IMR-90 (cell line): ENCODE measurements around the gene PRAF2. TPM values are rescaled to one million over a fixed set of nuclear protein-coding genes. Genes with fewer than 3 reads are reported as not detected.

Experiments used
- ATAC-seq: fragments of 200-7000 bp; cut with Tn5 transposase; 2 replicates; pipeline ENCODE4 v1.9.1; 2020; ENCODE audit warnings: low read depth, mild to moderate bottlenecking, moderate library complexity
- BruUV-seq: library from RNA; stranded (reverse); fragments of 400-500 nt; replicated peaks from 2 replicates; lab custom pipeline; 2021; lab: Mats Ljungman, UMichigan
- CTCF ChIA-PET: fragments of 300-600 bp; formaldehyde crosslinking; extraction: SDS; loops from one replicate; lab custom pipeline; 2021; ENCODE audit warnings: antibody characterized with exemption; lab: Yijun Ruan, JAX
- POLR2A ChIA-PET: fragments of 300-600 bp; sonication (Branson Sonifier 250); formaldehyde crosslinking; loops from one replicate; lab custom pipeline; 2022; ENCODE audit warnings: antibody characterized with exemption; ENCODE audit not compliant: unreplicated experiment; lab: Charles Lee
- DNase-seq: peaks from one replicate; pipeline ENCODE4 v3.0.0; 2013
- H2AFZ ChIP-seq: replicated peaks from 2 replicates; pipeline ENCODE3; 2013; ENCODE audit warnings: low read length, mild to moderate bottlenecking; ENCODE audit not compliant: poor library complexity
- H2AK5ac ChIP-seq: 2 replicates; pipeline ENCODE4 v1.6.1; 2013; ENCODE audit warnings: low read depth, low read length, inconsistent platforms
- H2AK9ac ChIP-seq: replicated peaks from 2 replicates; pipeline ENCODE3; 2013; ENCODE audit warnings: mild to moderate bottlenecking, low read depth, low read length, moderate library complexity; ENCODE audit not compliant: poor library complexity
- H2BK120ac ChIP-seq: 2 replicates; pipeline ENCODE4 v1.6.1; 2013; ENCODE audit warnings: low read depth, low read length, inconsistent platforms
- H2BK15ac ChIP-seq: 3 replicates; pipeline ENCODE4 v1.6.1; 2013; ENCODE audit warnings: low read depth, low read length, inconsistent platforms
- H2BK20ac ChIP-seq: 2 replicates; pipeline ENCODE4 v1.6.1; 2013; ENCODE audit warnings: low read depth, mild to moderate bottlenecking, inconsistent platforms, low read length, moderate library complexity
- H2BK5ac ChIP-seq: 2 replicates; pipeline ENCODE4 v1.6.1; 2013; ENCODE audit warnings: mild to moderate bottlenecking, low read depth, low read length, inconsistent platforms; ENCODE audit not compliant: poor library complexity, severe bottlenecking
- H3K14ac ChIP-seq: replicated peaks from 2 replicates; pipeline ENCODE4 v1.6.1; 2013; ENCODE audit warnings: low read depth, low read length, inconsistent platforms
- H3K18ac ChIP-seq: 2 replicates; pipeline ENCODE4 v1.6.1; 2013; ENCODE audit warnings: low read depth, low read length, control low read depth
- H3K23ac ChIP-seq: 2 replicates; pipeline ENCODE4 v1.6.1; 2013; ENCODE audit warnings: low read depth, low read length, inconsistent platforms
- H3K27ac ChIP-seq: 2 replicates; pipeline ENCODE4 v1.5.1; 2013; ENCODE audit warnings: mild to moderate bottlenecking, control low read depth, low read length; ENCODE audit not compliant: insufficient read depth
- H3K27me3 ChIP-seq: 2 replicates; pipeline ENCODE4 v1.6.1; 2013; ENCODE audit warnings: low read length; ENCODE audit not compliant: control insufficient read depth, insufficient read depth
- H3K36me3 ChIP-seq: 2 replicates; pipeline ENCODE4 v1.6.1; 2013; ENCODE audit warnings: low read length, mixed read lengths; ENCODE audit not compliant: control insufficient read depth, insufficient read depth
- H3K4ac ChIP-seq: 2 replicates; pipeline ENCODE4 v1.6.1; 2013; ENCODE audit warnings: low read depth, low read length, inconsistent platforms
- H3K4me1 ChIP-seq: 2 replicates; pipeline ENCODE4 v1.6.1; 2013; ENCODE audit warnings: low read length, mixed read lengths; ENCODE audit not compliant: control insufficient read depth, insufficient read depth
- H3K4me2 ChIP-seq: 2 replicates; pipeline ENCODE4 v1.6.1; 2013; ENCODE audit warnings: low read depth, mild to moderate bottlenecking, control low read depth, low read length, moderate library complexity
- H3K4me3 ChIP-seq: 2 replicates; pipeline ENCODE4 v1.5.1; 2013; ENCODE audit warnings: low read depth, mild to moderate bottlenecking, control low read depth, low read length, moderate library complexity; ENCODE audit not compliant: insufficient read depth
- H3K56ac ChIP-seq: 2 replicates; pipeline ENCODE4 v1.6.1; 2013; ENCODE audit warnings: low read length, inconsistent platforms; ENCODE audit not compliant: insufficient read depth; ENCODE audit errors: extremely low read depth
- H3K79me1 ChIP-seq, 2 experiments: 2 replicates each; pipeline ENCODE4 v1.6.1; 2013; ENCODE audit warnings: low read length in 2 of 2, inconsistent platforms in 1 of 2, low read depth in 1 of 2
- H3K9ac ChIP-seq: 2 replicates; pipeline ENCODE4 v1.6.1; 2013; ENCODE audit warnings: low read depth, low read length, control low read depth
- H3K9me1 ChIP-seq: 2 replicates; pipeline ENCODE4 v1.6.1; 2013; ENCODE audit warnings: low read length, inconsistent platforms; ENCODE audit not compliant: insufficient read depth
- H3K9me3 ChIP-seq: 2 replicates; pipeline ENCODE4 v1.6.1; 2013; ENCODE audit warnings: low read length; ENCODE audit not compliant: control insufficient read depth, insufficient read depth
- H4K20me1 ChIP-seq: 2 replicates; pipeline ENCODE4 v1.6.1; 2013; ENCODE audit warnings: low read length, inconsistent platforms; ENCODE audit not compliant: insufficient read depth
- H4K5ac ChIP-seq: 2 replicates; pipeline ENCODE4 v1.6.1; 2013; ENCODE audit warnings: mild to moderate bottlenecking, low read depth, low read length, control low read depth
- H4K8ac ChIP-seq, 2 experiments: 2 replicates each; pipeline ENCODE4 v1.6.1; 2013; ENCODE audit warnings: low read depth in 2 of 2, low read length in 2 of 2, control low read depth in 1 of 2, inconsistent platforms in 1 of 2
- H4K91ac ChIP-seq: 2 replicates; pipeline ENCODE4 v1.6.1; 2013; ENCODE audit warnings: low read depth, low read length, inconsistent platforms; ENCODE audit not compliant: insufficient read depth
- BHLHE40 ChIP-seq: fragments of 150-350 bp; IDR thresholded peaks from 2 replicates; pipeline ENCODE4 v1.6.1; 2016; ENCODE audit warnings: mild to moderate bottlenecking, low read depth, low read length
- RAD21 ChIP-seq: IDR thresholded peaks from 2 replicates; pipeline ENCODE4 v1.6.1; 2012; ENCODE audit warnings: low read length, improper control_type of control experiment
- WGBS, 2 experiments: methylation state at CpG; one replicate each; pipeline versions ENCODE4 v1.1.5 to v1.1.7; 2013; ENCODE audit warnings: missing lambda C conversion rate in 2 of 2; ENCODE audit not compliant: insufficient read length in 1 of 2; ENCODE audit errors: extremely low coverage in 2 of 2; 5-methylcytosine and 5-hydroxymethylcytosine counted together
- dilution Hi-C: fragments of 300-500 bp; cut with HindIII; formaldehyde crosslinking; loops from one replicate; pipeline ENCODE4 v1.14.3; 2018; ENCODE audit warnings: low sequenced_read_pairs; ENCODE audit not compliant: unreplicated experiment
- in situ Hi-C: fragments of 300-500 bp; cut with MboI; formaldehyde crosslinking; loops from 3 replicates; pipeline ENCODE4 v1.14.3; 2019; ENCODE audit warnings: low sequenced_read_pairs, inconsistent platforms, mixed read lengths
- intact Hi-C: fragments of 100-400 bp; cut with micrococcal nuclease; formaldehyde crosslinking; loops from 2 replicates; pipeline ENCODE4 v1.10.0; 2022
- polyA plus RNA-seq, 3 experiments: library from polyadenylated mRNA; depleted of rRNA; stranded (reverse); fragments of >200 nt; gene quantifications; 2 replicates each; pipeline ENCODE4 v1.2.3, GENCODE V29; 2012; ENCODE audit warnings: low replicate concordance in 1 of 3
- total RNA-seq: library from RNA; depleted of rRNA; stranded (reverse); fragments of >200 nt; gene quantifications from 2 replicates; pipeline ENCODE4 v1.2.3, GENCODE V29; 2012

The PRAF2 gene
- total and polyA plus RNA-seq, 2 of the 4 experiments (the other 2 are of a cell fraction), result 3.8 to 65.5 TPM

DNA sequence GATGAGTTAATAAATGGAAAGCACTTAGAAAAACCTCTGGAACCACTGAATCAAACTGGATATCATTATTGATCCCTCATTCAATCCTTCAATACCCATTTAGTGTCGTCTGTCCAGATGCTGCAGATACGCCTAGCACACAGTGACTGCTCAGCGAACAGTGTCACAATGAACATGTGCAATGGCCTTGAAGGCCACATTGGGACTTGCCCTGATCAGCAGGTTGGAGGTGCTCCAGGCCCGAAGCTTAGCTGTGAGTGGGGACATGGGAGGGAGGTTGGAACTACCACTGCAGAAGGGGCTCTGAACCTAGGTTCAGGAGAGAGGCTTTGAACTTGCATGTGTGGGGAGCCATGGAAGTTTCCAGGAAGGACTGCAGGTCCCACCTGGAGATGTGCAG is 32.5 kb upstream of the PRAF2 start:
- intact Hi-C loops, result no loop called here
- POLR2A ChIA-PET, result no interaction called here
- Histone ChIP-seq H3K9ac (no peak overlapping the region), H2AK5ac (no peak overlapping the region), H3K23ac (no peak overlapping the region), H3K79me1 (no peaks in the 10 kb centered on the region), H2BK20ac (no peak overlapping the region), H2BK120ac (no peak overlapping the region), H2BK5ac (no peak overlapping the region), H3K4ac (no peak overlapping the region), H3K9me3 (no peaks in the 10 kb centered on the region), H3K27me3 (no peaks in the 10 kb centered on the region), H3K56ac (no peak overlapping the region), H4K20me1 (no peaks in the 10 kb centered on the region), H3K27ac (no peak overlapping the region), H4K91ac (no peak overlapping the region), H2AK9ac (no peak overlapping the region), H4K8ac (no peak overlapping the region), H3K4me1 (no peaks in the 10 kb centered on the region), H3K9me1 (no peaks in the 10 kb centered on the region), H4K5ac (no peak overlapping the region), H2BK15ac (no peak overlapping the region), H3K36me3 (no peaks in the 10 kb centered on the region), H3K4me3 (no peak overlapping the region), H3K18ac (no peak overlapping the region), H2AFZ (no peak overlapping the region), H3K14ac (no peak overlapping the region), H3K4me2 (no peak overlapping the region)
- BruUV-seq, result no TSS peak
- in situ Hi-C loops, result no loop called here
- WGBS, 2 experiments, result 93% methylated on average over 3 of the region's 4 CpGs; no CpG with 5 or more reads in 1 of the 2 experiments
- dilution Hi-C loops, result no loop called here
- ATAC-seq (no peak), DNase-seq (no peak)
- CTCF ChIA-PET, result no interaction called here
- no peak for TF ChIP-seq RAD21
- TF ChIP-seq BHLHE40, result no peak
